ENCODE results near the gene SWSAP1. TPM values are rescaled to one million over a fixed set of nuclear protein-coding genes. Genes with fewer than 3 reads are reported as not detected.

The SWSAP1 gene
- total and polyA plus RNA-seq, 2 of the 4 experiments (the other 2 are of a cell fraction): 0.36 to 1.6 TPM

- no peak overlapping the region for H2AK9ac ChIP-seq (replicated peaks; ENCODE audit: low read depth, low read length, poor library complexity)
- peaks cover 5% of the 10 kb centered on the region for H3K9me1 ChIP-seq (ENCODE audit: insufficient read depth, low read length)
- H2AK5ac ChIP-seq (ENCODE audit: low read depth, low read length): no peak overlapping the region
- no peak overlapping the region for H3K27ac ChIP-seq (ENCODE audit: insufficient read depth, low read length)
- BruUV-seq (replicated peaks): no TSS peak
- H4K20me1 ChIP-seq (ENCODE audit: insufficient read depth, low read length): peaks cover 2% of the 10 kb centered on the region; the same call in 1 of the 2 replicates
- ATAC-seq (ENCODE audit: low read depth): no peak
- no peak overlapping the region for H3K23ac ChIP-seq (ENCODE audit: low read depth, low read length)
- no peak overlapping the region for H3K56ac ChIP-seq (ENCODE audit: extremely low read depth, insufficient read depth, low read length)
- no CpG with 5 or more reads among the region's 4 CpGs for WGBS, 2 experiments (ENCODE audit: extremely low coverage in 2 of 2, insufficient read length in 1 of 2)
- dilution Hi-C loops (cut with HindIII; ENCODE audit: low sequenced_read_pairs, unreplicated experiment) (no loop called here), in situ Hi-C loops (cut with MboI; ENCODE audit: low sequenced_read_pairs) (no loop called here), intact Hi-C loops (cut with micrococcal nuclease) (no loop called here)
- no peak overlapping the region for H3K4me3 ChIP-seq (ENCODE audit: insufficient read depth, low read depth, low read length)
- no peak overlapping the region for H4K8ac ChIP-seq (ENCODE audit: low read depth in 2 of 2, low read length in 2 of 2)
- no peak overlapping the region for H3K14ac ChIP-seq (replicated peaks; ENCODE audit: low read depth, low read length)
- no peaks in the 10 kb centered on the region for H3K36me3 ChIP-seq (ENCODE audit: control insufficient read depth, insufficient read depth, low read length)
- peaks cover 10 to 16% of the 10 kb centered on the region in 2 experiments; a peak in 3 of 4 replicates for H3K79me1 ChIP-seq (ENCODE audit: low read depth in 1 of 2, low read length in 2 of 2)
- no peaks in the 10 kb centered on the region for H3K27me3 ChIP-seq (ENCODE audit: control insufficient read depth, insufficient read depth, low read length)
- no peak overlapping the region for H3K18ac ChIP-seq (ENCODE audit: low read depth, low read length)
- no peak for TF ChIP-seq FOS (IDR thresholded peaks at IDR 0.05; ENCODE audit: low read depth, low read length)
- TF ChIP-seq CEBPB (IDR thresholded peaks at IDR 0.05; ENCODE audit: low read depth, low read length): no peak
- TF ChIP-seq RAD21 (IDR thresholded peaks at IDR 0.05; ENCODE audit: low read length): no peak
- no peak for TF ChIP-seq MAFK (IDR thresholded peaks at IDR 0.05; ENCODE audit: low read depth, low read length)
- TF ChIP-seq, protein P1, sequence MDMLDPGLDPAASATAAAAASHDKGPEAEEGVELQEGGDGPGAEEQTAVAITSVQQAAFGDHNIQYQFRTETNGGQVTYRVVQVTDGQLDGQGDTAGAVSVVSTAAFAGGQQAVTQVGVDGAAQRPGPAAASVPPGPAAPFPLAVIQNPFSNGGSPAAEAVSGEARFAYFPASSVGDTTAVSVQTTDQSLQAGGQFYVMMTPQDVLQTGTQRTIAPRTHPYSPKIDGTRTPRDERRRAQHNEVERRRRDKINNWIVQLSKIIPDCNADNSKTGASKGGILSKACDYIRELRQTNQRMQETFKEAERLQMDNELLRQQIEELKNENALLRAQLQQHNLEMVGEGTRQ (IDR thresholded peaks at IDR 0.05; ENCODE audit: low read depth, low read length): no peak
- no peak for TF ChIP-seq MAZ (IDR thresholded peaks at IDR 0.05; ENCODE audit: borderline replicate concordance, low read depth, low read length)
- TF ChIP-seq, protein P2, sequence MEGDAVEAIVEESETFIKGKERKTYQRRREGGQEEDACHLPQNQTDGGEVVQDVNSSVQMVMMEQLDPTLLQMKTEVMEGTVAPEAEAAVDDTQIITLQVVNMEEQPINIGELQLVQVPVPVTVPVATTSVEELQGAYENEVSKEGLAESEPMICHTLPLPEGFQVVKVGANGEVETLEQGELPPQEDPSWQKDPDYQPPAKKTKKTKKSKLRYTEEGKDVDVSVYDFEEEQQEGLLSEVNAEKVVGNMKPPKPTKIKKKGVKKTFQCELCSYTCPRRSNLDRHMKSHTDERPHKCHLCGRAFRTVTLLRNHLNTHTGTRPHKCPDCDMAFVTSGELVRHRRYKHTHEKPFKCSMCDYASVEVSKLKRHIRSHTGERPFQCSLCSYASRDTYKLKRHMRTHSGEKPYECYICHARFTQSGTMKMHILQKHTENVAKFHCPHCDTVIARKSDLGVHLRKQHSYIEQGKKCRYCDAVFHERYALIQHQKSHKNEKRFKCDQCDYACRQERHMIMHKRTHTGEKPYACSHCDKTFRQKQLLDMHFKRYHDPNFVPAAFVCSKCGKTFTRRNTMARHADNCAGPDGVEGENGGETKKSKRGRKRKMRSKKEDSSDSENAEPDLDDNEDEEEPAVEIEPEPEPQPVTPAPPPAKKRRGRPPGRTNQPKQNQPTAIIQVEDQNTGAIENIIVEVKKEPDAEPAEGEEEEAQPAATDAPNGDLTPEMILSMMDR (conservative IDR thresholded peaks at IDR 0.05; ENCODE audit: low read depth, low read length): no peak
- no peak for TF ChIP-seq CHD1 (IDR thresholded peaks at IDR 0.05; ENCODE audit: low read depth, low read length)
- no peak for TF ChIP-seq SMC3 (IDR thresholded peaks at IDR 0.05; ENCODE audit: low read depth, low read length)
- no peak for TF ChIP-seq RCOR1 (IDR thresholded peaks at IDR 0.05; ENCODE audit: insufficient replicate concordance, low read length)
- TF ChIP-seq, protein P3, sequence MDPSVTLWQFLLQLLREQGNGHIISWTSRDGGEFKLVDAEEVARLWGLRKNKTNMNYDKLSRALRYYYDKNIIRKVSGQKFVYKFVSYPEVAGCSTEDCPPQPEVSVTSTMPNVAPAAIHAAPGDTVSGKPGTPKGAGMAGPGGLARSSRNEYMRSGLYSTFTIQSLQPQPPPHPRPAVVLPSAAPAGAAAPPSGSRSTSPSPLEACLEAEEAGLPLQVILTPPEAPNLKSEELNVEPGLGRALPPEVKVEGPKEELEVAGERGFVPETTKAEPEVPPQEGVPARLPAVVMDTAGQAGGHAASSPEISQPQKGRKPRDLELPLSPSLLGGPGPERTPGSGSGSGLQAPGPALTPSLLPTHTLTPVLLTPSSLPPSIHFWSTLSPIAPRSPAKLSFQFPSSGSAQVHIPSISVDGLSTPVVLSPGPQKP (IDR thresholded peaks at IDR 0.05; ENCODE audit: borderline replicate concordance, low read depth, low read length): no peak
- TF ChIP-seq BHLHE40 (IDR thresholded peaks at IDR 0.05; ENCODE audit: low read depth, low read length): no peak
- no peak for TF ChIP-seq RFX5 (IDR thresholded peaks at IDR 0.05; ENCODE audit: low read depth, low read length)
- DNase-seq: no peak
- peaks cover 8% of the 10 kb centered on the region; the same call in 1 of the 2 replicates for H3K9me3 ChIP-seq (ENCODE audit: control insufficient read depth, insufficient read depth, low read length)
- H2BK15ac ChIP-seq (ENCODE audit: low read depth, low read length): no peak overlapping the region
- peaks cover 8% of the 10 kb centered on the region for H3K4me1 ChIP-seq (ENCODE audit: control insufficient read depth, insufficient read depth, low read length)
- H4K91ac ChIP-seq (ENCODE audit: insufficient read depth, low read depth, low read length): no peak overlapping the region
- H3K4ac ChIP-seq (ENCODE audit: low read depth, low read length): no peak overlapping the region
- H2AFZ ChIP-seq (replicated peaks; ENCODE audit: low read length, poor library complexity): no peak overlapping the region
- no peak overlapping the region for H2BK20ac ChIP-seq (ENCODE audit: low read depth, low read length)
- H2BK120ac ChIP-seq (ENCODE audit: low read depth, low read length): no peak overlapping the region
- H2BK5ac ChIP-seq (ENCODE audit: low read depth, low read length, poor library complexity, severe bottlenecking): no peak overlapping the region
- CTCF ChIA-PET: no interaction called here
- H3K4me2 ChIP-seq (ENCODE audit: low read depth, low read length): no peak overlapping the region
- no peak overlapping the region for H3K9ac ChIP-seq (ENCODE audit: low read depth, low read length)
- no peak overlapping the region for H4K5ac ChIP-seq (ENCODE audit: low read depth, low read length)
- POLR2A ChIA-PET (ENCODE audit: unreplicated experiment): no interaction called here
Observed at GRCh38 chr19:11349171-11349570, 25.3 kb upstream of the SWSAP1 start.

All from IMR-90 (cell line).